GM11168 (cell line): Measurements from ENCODE around the gene TMEM127.
"Not testable (repeated sequence)": the region's sequence is repeated elsewhere in the genome, so short reads cannot be mapped to it uniquely, and the experiment has no call there.

ENCODE experiments used
- in situ Hi-C: fragments of 300-500 bp; cut with MboI; formaldehyde crosslinking; loops from one replicate; pipeline ENCODE4 v1.12.0; 2022; ENCODE audit warnings: low sequenced_read_pairs; ENCODE audit not compliant: unreplicated experiment

The TMEM127 gene, protein sequence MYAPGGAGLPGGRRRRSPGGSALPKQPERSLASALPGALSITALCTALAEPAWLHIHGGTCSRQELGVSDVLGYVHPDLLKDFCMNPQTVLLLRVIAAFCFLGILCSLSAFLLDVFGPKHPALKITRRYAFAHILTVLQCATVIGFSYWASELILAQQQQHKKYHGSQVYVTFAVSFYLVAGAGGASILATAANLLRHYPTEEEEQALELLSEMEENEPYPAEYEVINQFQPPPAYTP

GRCh38 chr2:96265840-96266679, at the start of gene TMEM127, which contains the start of gene CIAO1:
Gene TMEM127 (minus strand): TSS chr2:96265997. CDS start chr2:96265381, 616 bp downstream.
Gene CIAO1 (plus strand): TSS chr2:96266225. CDS start chr2:96266351, 126 bp downstream.
- in situ Hi-C loops = no loop called here

DNA sequence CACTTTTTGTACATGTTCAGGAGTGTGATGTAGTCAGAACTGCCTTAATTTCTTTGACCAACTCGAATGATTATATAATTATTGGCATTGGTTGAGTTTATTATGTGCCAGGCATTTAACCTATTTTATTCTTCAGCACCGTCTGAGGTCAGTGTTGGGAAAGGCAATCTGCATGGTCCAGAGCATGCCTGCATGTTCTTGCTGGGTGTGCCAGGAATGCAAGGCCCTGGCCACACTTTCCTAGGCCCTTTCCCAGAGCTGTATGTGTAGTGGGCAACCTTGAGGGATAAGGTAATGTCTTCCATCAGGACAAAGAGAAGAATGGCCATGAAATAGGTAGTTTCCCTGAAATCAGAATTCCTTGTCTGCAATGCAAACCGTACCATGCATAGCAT, 49.2 kb upstream of the TMEM127 start:
- in situ Hi-C loops = no loop called here

DNA sequence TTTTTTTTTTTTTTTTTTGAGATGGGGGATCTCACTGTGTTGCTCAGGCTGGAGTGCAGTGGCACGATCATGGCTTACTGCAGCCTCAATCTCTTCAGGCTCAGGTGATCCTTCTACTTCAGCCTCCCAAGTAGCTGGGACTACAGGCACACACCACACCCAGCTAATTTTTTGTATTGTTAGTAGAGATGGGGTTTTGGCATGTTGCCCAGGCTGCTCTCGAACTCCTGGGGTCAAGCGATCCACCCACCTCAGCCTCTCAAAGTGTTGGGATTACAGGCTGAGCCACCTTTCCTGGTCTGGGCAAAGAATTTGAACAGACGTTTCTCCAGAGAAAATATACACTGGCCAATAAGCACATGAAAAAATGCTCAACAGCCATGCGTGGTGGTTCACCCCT, 42.5 kb upstream of the TMEM127 start:
- in situ Hi-C loops = no loop called here

GRCh38 chr2:96306370-96306769, 40.6 kb upstream of the TMEM127 start:
- in situ Hi-C loops = no loop called here

GRCh38 chr2:96305979-96306308, 40.1 kb upstream of the TMEM127 start:
- in situ Hi-C loops = no loop called here

- in situ Hi-C loops = no loop called here
Observed at GRCh38 chr2:96305091-96305978, 39.5 kb upstream of the TMEM127 start, which contains the start of gene SNRNP200. Gene SNRNP200 (minus strand): TSS chr2:96305546. CDS start chr2:96305437, 109 bp downstream.

GRCh38 chr2:96304606-96305005, 38.8 kb upstream of the TMEM127 start:
- in situ Hi-C loops = no loop called here

DNA sequence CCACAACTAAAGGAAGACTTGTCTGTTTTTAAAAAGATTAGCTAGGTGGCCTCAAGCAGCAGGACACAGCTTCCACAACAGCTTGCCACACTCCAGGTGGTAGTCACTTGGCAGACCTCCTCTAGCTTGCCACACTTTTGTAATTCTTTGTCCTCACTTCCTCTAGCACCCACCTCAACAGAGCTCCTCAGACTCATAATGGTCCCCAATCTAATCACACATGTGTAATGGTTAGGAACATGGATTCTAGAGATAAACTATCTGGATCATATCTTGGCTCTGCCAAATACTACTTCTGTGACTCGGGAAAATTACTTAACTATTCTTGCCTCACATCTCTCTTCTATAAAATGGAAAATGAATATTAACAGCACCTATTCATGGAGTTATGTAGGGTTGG, 36.1 kb upstream of the TMEM127 start:
- in situ Hi-C loops = no loop called here

- in situ Hi-C loops = no loop called here
Observed at GRCh38 chr2:96296925-96297324, 31.1 kb upstream of the TMEM127 start.

GRCh38 chr2:96294271-96294670, 28.5 kb upstream of the TMEM127 start:
- in situ Hi-C loops = not testable (repeated sequence)

DNA sequence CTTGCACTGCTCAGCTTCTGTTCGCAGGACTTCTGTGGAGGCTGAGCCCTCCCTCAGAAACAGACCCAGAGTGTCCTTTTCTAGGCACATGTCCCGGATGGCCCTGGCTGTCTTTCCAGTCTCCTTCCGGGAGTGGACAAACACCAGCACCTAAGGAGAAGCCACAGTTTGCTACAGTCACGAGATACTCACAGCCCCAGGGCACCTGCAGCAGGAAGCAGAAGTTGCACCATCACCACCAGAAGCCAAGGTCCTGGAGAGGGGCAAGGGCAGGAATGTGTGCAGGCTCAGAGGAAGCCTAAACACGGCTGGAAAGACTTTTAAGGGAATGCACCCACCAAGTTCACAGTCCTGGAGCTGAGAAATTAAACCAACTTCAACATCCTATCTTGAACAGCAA, 26.0 kb upstream of the TMEM127 start:
- in situ Hi-C loops = no loop called here

- in situ Hi-C loops = no loop called here
Observed at GRCh38 chr2:96287273-96287856, 21.6 kb upstream of the TMEM127 start.

DNA sequence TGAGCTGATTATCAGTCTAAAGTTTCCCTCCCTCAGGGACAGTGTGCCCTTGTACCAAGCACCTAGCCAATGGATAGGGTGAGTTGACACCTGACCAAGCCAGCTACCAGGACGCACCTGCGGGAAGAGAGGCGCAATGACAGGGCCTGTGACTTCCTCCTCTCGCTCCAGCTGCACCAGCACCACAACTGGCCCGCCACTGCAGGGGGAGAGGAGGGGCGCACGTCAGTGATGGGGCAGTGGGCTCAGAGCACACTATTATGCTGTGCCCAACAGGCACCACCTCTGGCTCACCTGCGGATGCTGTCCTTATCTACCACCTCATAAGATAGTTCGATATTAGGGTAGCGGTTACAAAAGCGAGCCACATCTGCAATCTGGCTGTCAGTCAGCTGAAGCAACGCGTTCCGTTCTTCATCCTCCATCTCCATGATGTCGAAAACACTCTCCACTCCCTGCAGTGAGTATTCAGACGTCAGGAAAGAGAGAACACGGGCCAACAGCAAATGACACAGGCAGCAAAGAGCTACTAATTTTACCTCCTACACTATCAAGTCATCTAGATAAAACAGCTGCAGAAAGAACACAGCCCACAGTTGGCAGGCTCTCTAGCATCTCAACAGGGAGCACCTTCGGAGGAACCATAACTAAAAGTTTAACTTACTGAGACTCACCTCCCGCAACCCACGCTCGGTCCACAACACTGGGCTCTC, 11.1 kb upstream of the TMEM127 start:
- in situ Hi-C loops = no loop called here

DNA sequence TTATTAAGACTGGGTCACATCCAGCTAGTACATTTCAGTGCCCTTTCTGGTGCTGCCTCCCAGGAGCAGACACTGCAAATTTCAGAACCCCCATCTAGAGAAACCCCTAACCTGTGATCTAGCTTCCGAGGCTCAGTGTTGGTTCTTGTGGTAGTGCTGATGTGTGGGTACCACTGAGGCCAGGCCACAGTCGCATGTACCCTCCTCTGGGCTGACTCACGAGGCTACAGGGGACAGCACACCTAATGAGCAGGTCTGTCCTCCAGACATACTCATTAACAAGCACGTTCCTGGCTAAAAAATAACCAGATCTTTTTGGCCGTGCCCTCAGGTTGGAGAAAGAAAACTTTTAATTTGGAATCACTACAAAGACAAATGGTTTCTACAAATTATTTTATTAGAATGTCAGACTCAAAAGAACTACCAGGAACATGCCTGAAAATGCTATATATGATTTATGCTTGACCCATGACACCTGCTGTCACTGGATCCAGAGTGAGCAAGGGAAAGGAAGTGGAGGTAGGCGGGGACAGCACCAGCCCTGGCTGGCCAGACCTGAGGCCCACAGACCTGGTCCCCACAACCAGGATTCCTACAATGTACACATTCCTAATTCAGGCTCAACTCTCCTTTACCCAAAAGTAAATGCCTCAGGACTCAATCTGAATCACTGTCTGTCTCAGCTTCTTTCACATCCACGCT, 8.7 kb upstream of the TMEM127 start:
- in situ Hi-C loops = no loop called here

- in situ Hi-C loops = no loop called here
Observed at GRCh38 chr2:96273763-96274162, 8.0 kb upstream of the TMEM127 start.

GRCh38 chr2:96271995-96272394, 6.2 kb upstream of the TMEM127 start:
- in situ Hi-C loops = no loop called here

DNA sequence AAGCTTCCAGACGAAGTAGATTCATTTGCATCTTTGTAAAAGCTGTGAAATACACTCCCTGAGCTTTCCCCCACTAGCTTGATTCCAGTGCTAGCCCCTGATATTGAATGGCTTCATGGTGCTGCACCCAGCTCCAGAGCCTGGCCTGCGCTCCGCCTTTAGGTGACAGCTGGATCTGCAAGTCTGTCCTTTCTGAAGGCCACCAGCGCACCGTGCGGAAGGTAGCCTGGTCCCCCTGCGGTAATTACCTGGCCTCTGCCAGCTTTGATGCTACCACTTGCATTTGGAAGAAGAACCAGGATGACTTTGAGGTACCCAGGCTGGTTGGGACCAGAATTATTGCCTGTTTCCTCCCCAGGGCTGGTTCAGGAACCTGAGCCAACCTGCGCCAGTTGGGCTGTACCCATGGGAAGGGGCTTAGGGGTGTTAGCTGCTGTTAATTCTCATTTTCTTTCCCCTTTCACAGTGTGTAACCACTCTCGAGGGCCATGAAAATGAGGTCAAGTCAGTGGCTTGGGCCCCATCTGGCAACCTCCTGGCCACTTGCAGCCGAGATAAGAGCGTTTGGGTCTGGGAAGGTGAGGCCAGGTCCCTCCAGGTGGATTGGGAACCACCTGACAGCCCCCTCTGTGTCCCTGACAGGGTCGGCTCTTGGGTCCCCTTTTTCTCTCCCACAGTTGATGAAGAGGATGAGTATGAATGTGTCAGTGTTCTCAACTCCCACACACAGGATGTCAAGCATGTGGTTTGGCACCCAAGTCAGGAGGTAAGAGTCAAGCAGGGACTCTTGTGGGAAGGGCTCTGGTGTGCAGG, 1.6 kb upstream of the TMEM127 start:
- in situ Hi-C loops = no loop called here

- in situ Hi-C loops = no loop called here
Observed at GRCh38 chr2:96265349-96265839, 403 bp downstream of the TMEM127 start.
